ENCODE results near the gene DDX31. TPM values are rescaled to one million over a fixed set of nuclear protein-coding genes. Genes with fewer than 3 reads are reported as not detected.

The DDX31 gene
- total RNA-seq, 1 donor: 11.6 TPM

- DNase-seq (ENCODE audit: insufficient read length, low spot score, missing footprints): peak; percentile 85
- TF ChIP-seq CTCF (IDR thresholded peaks at IDR 0.05; ENCODE audit: extremely low read depth, low read depth, low read length): no peak
- Histone ChIP-seq H3K9me3 (ENCODE audit: low read depth, low read length) (no peaks in the 10 kb centered on the region), H3K36me3 (ENCODE audit: insufficient read depth, low read length) (no peaks in the 10 kb centered on the region), H2AFZ (ENCODE audit: low read length) (no peak overlapping the region), H3K79me2 (ENCODE audit: insufficient read depth, low read length) (no peaks in the 10 kb centered on the region), H3K4me2 (ENCODE audit: insufficient read depth, low read length) (no peak overlapping the region), H3K4me3 (ENCODE audit: insufficient read depth, low read length) (no peak overlapping the region), H4K20me1 (ENCODE audit: insufficient read depth, low read length) (peaks cover 58% of the 10 kb centered on the region), H3K4me1 (ENCODE audit: insufficient read depth, low read length) (no peaks in the 10 kb centered on the region), H3K27ac (ENCODE audit: low read depth, low read length) (no peak overlapping the region), H3K27me3 (ENCODE audit: insufficient read depth, low read length) (peaks cover 99% of the 10 kb centered on the region)
Observed at GRCh38 chr9:132586830-132587591, 82.8 kb downstream of the DDX31 start.

GRCh38 chr9:132585954-132586829 is 83.6 kb downstream of the DDX31 start:
- H3K27ac ChIP-seq (ENCODE audit: low read depth, low read length): no peak overlapping the region
- no peak for TF ChIP-seq CTCF (IDR thresholded peaks at IDR 0.05; ENCODE audit: extremely low read depth, low read depth, low read length)

GRCh38 chr9:132584601-132585560 is 84.9 kb downstream of the DDX31 start:
- Histone ChIP-seq H3K4me3 (ENCODE audit: insufficient read depth, low read length) (no peak overlapping the region), H3K27ac (ENCODE audit: low read depth, low read length) (no peak overlapping the region), H3K79me2 (ENCODE audit: insufficient read depth, low read length) (no peaks in the 10 kb centered on the region), H3K4me1 (ENCODE audit: insufficient read depth, low read length) (no peaks in the 10 kb centered on the region), H3K27me3 (ENCODE audit: insufficient read depth, low read length) (peaks cover 97% of the 10 kb centered on the region), H3K36me3 (ENCODE audit: insufficient read depth, low read length) (no peaks in the 10 kb centered on the region), H3K9me3 (ENCODE audit: low read depth, low read length) (no peaks in the 10 kb centered on the region), H3K4me2 (ENCODE audit: insufficient read depth, low read length) (no peak overlapping the region), H2AFZ (ENCODE audit: low read length) (no peak overlapping the region), H4K20me1 (ENCODE audit: insufficient read depth, low read length) (peaks cover 47% of the 10 kb centered on the region)
- TF ChIP-seq CTCF (IDR thresholded peaks at IDR 0.05; ENCODE audit: extremely low read depth, low read depth, low read length): no peak
- peak; percentile 89 for DNase-seq (ENCODE audit: insufficient read length, low spot score, missing footprints)

More at GRCh38 chr9:132585954-132586829, 83.6 kb downstream of the DDX31 start:
- H3K36me3 ChIP-seq (ENCODE audit: insufficient read depth, low read length): no peaks in the 10 kb centered on the region
- no peaks in the 10 kb centered on the region for H3K79me2 ChIP-seq (ENCODE audit: insufficient read depth, low read length)
- H4K20me1 ChIP-seq (ENCODE audit: insufficient read depth, low read length): peaks cover 51% of the 10 kb centered on the region
- no peak overlapping the region for H2AFZ ChIP-seq (ENCODE audit: low read length)
- peaks cover 99% of the 10 kb centered on the region for H3K27me3 ChIP-seq (ENCODE audit: insufficient read depth, low read length)
- no peak overlapping the region for H3K4me2 ChIP-seq (ENCODE audit: insufficient read depth, low read length)
- DNase-seq (ENCODE audit: insufficient read length, low spot score, missing footprints): peak; percentile 79
- H3K4me3 ChIP-seq (ENCODE audit: insufficient read depth, low read length): no peak overlapping the region
- H3K9me3 ChIP-seq (ENCODE audit: low read depth, low read length): no peaks in the 10 kb centered on the region
- H3K4me1 ChIP-seq (ENCODE audit: insufficient read depth, low read length): no peaks in the 10 kb centered on the region
